GM19025 (cell line): ENCODE data around the gene ADORA2B.
"Not testable (repeated sequence)": the region's sequence is repeated elsewhere in the genome, so short reads cannot be mapped to it uniquely, and the experiment has no call there.

ENCODE experiments used
- ATAC-seq: cut with Tn5 transposase; IDR thresholded peaks from one replicate; pipeline ENCODE4 v1.9.1; 2021; ENCODE audit warnings: mild to moderate bottlenecking, low read depth, moderate library complexity; ENCODE audit not compliant: unreplicated experiment

The ADORA2B gene

DNA sequence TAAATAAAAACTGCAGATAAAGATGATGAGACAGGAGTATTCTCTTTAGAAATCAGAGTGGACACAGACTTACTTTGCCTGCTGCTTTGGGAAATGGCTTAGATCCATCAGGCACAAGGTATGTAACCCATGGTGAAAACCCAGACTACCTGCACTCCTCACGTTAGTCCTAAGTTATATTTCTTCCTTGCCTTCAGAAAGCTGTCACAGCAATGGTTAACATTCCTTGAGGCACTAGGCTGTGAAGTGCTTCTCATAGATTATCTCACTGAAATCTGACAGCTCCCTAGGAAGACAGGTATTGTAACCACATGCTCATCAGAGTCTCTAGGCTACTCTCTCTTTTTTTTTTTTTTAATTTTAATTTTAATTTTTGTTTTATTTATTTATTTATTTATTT, 33.7 kb downstream of the ADORA2B start:
- no peak for ATAC-seq

DNA sequence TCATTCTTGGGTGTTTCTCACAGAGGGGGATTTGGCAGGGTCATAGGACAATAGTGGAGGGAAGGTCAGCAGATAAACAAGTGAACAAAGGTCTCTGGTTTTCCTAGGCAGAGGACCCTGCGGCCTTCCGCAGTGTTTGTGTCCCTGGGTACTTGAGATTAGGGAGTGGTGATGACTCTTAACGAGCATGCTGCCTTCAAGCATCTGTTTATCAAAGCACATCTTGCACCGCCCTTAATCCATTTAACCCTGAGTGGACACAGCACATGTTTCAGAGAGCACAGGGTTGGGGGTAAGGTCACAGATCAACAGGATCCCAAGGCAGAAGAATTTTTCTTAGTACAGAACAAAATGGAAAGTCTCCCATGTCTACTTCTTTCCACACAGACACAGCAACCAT, 34.1 kb downstream of the ADORA2B start:
- ATAC-seq = not testable (repeated sequence)

DNA sequence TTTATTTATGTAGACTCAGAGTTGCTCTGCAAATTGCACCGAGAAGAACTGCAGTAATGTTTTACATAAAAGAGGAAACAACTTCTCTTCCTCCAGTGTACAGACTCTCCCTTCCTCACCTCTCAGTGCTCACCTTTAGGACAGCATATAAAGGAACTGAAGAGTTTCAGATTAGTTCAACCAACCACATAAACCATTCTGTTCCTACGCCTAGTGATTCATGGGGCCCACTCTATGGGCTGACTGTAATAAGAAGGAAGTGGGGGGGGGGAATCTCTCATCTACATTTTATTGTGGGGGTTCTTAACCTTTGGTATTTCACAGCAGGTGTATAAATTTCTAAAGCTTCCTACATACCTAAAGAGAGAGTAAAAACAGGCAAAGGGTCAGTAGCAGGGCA, 36.3 kb downstream of the ADORA2B start:
- ATAC-seq = no peak

DNA sequence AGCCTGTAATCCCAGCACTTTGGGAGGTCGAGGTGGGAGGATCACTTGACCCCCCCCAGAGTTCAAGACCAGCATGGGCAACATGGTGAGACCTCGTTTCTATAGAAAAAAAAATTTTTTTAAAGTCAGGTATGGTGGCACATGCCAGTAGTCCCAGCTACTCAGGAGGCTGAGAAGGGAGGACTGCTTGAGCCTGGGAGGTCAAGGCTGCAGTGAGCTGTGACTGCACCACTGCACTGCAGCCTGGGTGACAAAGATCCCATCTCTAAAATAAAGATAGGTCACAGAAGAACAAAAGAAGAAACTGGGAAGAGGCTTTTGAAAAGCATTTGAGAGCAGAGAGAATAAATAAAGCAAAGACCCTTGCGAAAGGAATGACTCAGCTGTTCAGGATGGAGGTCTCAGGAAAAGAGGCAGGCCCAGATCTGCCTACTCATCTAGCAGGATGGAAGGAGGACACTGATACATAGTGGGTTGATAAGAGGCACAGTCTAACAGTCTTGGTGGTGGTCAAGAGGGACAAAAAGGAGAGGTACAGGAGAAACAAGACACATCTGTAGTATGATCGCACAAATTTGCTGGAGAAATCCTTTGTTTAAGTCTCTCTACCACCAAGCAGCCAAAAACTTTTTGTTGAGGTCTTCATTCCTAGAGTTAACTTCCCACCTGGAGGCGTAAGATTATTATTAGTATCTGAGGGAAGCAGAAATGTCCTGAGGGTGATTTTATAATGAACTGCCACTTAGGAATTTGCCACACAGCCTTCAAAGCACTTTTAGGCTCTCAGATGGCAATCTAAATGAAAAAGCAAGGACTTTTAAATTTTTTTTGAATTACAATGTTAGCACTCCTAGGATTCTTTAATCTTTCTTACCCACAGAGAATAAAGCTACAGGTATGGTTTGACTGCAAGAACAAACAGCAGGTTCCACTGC, 37.0 kb downstream of the ADORA2B start:
- ATAC-seq = no peak

DNA sequence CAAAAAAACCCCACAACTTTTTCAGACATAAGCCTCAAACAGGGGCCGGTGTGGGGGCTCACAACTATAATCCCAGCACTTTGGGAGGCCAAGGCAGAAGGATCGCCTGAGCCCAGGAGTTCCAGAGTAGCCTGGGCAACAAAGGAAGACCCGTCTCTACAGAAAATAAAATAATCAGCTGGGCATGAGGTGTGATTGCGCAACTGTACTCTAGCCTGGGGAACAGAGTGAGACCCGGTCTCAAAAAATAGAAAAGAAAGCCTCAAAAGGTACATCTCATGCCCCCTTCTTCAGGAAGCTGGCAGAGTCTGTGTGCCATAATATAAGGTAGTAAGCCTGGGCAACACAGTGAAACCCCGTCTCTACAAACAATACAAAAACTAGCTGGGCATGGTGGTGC, 51.4 kb downstream of the ADORA2B start:
- no peak for ATAC-seq

DNA sequence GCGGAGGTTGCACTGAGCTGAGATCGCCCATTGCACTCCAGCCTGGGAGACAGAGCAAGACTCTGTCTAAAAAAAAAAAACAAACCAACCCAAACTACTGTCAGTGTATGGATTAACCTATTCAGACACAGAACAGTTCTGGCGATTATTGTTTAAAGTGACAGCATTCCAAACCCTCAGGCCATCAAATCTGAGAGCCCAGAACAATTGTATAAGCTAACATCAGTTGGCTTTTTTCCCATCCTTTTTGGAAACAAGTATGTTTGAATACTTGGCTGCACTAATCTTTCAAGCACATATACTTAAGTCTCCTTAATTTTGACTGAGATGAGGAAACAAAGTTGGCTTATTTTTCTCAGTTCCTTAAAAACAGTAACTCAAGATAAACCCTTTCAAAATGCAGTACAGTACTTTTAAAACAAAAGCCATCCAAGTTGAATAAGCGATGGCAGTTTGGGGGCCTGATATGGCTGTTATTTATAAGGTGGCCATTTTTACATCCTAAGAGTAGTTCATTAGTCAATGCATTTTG, 53.2 kb downstream of the ADORA2B start:
- no peak for ATAC-seq

DNA sequence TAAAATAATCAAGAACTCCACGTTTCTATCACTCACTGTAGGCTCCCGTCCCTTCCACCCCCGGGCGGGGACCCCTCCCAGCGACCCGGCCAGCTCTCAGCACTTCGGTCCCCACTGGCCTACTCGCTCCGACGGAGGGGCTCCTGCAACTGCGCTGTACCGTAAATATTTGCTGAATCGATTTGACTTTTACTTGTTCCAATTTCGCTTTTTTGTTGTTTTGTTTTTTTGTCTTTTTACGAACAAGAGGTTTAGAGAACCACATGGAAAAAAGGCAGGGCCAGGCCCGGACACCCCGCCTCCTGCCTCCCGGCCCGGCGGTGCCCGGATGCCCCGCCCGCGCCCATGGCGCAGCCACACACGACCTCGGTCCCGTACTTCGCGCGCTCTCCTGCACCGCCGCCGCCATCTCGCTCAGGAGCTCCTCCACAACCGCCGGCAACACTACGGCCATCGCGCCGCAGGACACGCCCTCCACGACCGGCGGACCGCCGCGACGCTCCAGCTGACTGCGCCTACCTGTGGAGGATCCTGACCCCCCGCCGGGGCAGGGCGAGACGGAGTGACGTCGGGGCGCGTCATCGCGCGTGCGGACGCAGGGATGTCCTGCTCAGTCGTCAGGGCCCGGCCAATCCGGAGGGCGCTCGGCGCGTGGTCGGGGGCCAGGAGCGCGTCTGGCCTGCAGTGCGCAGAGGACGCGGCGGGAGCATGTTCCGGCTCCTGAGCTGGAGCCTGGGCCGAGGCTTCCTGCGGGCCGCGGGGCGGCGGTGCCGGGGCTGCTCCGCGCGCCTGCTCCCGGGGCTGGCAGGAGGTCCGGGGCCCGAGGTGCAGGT, 54.4 kb downstream of the ADORA2B start, which contains the start of the genes TTC19 and ZSWIM7:
TTC19 (plus strand) TSS at position 684 of the 833 bp plus-strand sequence; CDS start at position 709, 25 bp downstream.
ZSWIM7 (minus strand) TSS at position 564 of the 833 bp plus-strand sequence; CDS start at position 454, 110 bp downstream.
- ATAC-seq = peak; percentile 94

DNA sequence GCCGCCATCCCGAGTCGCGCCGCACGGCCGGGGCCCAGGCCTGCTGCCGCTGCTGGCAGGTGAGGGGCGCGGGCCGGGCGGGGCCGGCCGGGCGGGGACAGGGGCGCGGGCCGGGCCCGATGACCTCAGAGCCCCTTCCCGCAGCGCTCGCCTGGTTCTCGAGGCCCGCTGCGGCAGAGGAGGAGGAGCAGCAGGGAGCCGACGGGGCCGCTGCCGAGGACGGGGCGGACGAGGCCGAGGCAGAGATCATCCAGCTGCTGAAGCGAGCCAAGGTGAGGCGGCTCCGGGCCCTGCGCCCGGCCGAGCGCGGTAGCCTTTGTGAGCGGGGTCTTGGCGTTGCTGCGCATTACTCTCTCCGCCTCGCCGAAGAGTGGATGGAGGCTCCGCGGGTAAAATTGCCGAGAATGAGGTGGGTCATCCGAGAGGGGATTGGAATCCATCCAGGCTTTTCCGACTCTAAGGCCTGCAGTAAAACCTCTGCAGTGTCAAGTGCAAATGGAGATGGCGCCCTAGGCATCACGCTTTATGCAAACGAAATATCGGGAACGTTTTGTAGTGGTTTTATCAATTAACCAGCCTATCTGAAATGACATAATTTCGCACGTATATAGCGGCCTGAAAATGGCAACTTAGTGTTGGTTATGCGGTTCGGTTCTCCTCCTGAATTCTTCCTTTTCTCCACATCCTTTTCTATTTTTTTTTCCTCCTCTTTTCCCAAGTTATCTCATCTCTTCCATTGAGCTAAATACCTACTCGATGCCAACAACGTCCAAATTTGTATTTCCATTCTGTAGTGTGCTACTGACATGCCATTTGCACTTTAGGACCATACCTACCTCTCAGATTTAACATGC, 55.3 kb downstream of the ADORA2B start:
- ATAC-seq = peak; percentile 41

DNA sequence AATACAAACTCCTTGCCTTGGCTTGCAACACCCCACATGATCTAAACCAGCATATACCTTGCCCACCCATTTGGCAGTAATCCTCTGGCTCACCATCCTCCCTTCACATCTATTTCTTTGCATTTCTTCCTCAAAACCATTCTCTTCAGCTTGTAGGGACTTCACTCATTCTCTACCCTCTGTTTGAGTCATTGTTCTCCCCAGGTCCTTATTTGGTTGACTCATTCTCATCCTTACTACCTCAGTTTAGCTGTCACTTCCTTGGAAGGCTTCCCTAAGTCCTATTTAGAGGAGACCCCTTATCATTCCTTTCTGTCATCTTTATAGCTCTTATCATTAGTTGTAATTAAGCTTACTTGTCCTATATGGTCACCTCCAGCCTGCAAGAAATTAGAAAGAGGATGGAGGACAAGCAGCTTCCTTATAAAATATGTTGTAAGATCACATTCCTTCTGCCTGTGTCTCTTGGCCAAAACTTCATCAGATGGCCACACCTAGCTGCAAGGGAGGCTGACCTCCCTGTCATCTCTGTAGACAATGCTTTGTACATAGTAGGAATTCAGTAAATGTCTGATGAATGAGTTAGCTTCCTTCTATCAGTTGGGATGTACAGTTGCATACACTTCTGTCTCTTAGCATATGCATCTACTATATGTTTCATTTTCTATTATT, 56.4 kb downstream of the ADORA2B start:
- ATAC-seq = no peak

DNA sequence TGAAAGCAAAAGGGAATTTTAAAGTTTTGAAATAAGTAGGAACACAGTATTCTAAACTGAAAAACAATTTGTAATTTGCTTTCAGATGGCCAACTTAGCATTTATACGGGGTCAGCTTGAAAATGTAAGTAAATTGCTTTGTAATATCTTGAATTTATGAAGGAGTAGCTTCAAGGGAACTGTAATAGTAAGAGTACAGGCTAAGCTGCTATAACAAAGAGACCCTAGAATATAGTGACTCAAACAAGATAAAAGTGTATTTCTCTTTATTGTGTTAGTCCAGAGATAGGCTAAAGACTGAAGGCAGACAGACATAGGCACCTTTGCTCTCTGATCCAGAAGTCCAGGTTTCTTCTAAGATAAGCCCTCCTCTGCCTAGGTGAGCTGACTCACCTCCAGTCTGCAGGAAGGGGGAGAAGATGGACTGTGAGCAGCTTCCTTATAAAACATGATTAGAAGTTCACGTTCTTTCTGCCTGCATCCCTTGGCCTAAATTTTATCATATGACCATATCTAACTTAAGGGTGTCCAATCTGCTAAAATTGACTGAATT, 57.9 kb downstream of the ADORA2B start:
- ATAC-seq = no peak

DNA sequence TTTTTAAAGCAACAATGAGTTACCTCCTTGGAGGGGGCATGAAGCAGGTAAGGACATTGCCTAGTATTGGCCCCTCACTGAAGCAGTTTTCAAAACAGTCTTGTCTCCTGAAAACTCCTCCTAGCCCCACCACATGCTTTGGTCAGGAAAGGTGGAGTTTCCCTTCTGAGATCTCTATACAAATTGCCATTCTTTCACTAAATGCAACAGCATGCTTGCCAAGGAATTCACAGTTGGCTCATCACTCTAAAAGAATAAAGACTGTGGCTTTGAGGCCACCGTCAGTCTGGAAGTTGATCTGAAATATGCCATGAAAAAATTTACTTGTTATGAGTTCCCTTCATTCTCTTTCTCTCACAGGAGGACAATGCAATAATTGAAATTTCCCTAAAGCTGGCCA, 58.9 kb downstream of the ADORA2B start:
- ATAC-seq = no peak

DNA sequence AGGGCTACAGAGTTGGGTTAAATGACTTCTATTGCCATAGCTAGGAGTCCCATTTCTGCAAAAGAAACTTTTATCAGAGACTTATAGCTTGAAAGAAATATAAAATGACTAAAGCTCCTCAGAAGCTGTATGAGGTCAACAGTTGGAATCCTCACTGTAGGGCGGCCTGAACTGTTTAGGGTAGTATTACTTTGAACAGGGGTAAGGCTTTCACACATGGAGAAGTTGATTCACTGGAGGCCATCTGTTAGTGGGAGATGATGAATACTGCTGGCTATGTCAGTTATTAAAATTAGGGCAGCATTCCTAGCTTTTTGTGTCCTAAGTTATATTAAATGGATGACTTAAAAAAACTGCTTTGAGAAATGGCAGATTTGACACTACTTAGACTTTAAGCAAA, 60.7 kb downstream of the ADORA2B start:
- ATAC-seq = no peak

DNA sequence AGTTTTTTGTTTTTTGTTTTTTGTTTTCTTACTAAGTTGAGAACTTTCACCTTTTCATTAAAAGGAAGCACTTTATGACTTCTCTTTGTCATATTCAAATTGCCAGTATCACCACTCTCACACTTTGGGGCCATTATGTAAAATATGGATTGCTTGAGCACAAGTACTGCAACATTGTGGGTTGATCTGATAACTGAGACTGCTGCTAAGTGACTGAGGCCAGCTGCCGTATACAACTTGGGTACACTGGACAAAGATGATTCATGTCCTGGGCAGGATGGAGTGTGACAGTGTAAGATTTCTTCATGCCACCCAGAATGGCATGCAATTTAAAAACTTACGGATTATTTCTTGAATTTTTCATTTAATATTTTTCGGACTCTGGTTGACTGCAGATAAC, 62.5 kb downstream of the ADORA2B start:
- no peak for ATAC-seq

DNA sequence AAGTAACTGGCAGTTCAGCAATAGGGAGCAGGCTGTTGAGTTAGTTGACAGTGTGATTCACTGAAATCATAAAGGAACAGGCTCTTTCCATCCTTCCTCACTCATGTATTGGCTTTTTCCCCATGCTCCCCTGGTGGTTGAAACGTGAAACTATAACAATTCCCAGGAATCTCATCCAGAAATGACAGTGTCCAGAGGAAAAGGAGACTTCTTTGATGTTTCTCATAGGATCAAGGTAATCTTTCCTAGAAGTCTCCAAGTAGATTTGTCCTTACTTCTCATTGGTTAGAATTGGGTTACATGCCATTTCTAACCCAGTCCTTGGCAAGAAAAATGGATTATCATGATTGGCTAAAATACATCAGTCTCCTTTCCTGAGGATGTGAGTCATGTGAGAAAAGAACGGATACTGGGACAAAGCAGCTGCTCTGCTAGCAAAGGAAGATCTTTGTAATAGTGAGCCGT, 69.0 kb downstream of the ADORA2B start:
- ATAC-seq = no peak

DNA sequence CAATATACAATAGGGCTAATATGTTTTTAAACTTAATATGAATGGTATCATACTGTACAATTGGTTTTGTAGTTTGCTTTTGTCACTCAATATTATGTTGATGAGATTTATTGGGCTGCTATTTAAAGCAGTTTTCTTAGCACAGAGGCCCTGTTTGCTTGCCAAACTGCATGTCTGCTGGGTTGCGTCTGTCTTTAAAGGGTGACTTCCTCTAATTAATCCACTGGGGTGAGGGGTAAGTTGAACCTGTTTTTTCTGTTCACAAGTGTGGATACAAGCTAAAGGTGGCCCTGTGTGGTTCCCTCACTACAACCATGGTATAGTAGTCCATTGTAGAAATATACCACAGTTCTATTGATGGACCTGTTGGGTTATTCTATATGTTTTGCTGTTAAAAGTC, 74.4 kb downstream of the ADORA2B start:
- no peak for ATAC-seq

DNA sequence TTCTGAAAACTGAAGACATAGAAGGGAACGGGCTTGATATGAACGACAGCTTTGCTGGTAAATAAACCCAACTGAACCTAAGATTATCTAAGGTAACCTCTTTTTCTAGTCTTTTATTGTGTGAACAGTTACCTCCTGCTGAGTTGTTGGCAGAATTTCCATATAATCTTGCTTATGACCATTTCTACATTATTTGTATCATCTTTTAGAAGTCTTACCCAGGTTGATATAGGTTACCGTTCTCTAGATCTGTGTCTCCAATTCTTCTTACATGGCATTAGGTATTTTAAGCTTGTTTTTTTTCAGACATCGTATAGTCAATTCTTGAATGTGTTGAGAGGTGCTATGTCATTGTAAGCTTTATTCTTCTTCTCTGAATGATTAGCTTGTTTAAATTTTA, 79.0 kb downstream of the ADORA2B start:
- no peak for ATAC-seq

DNA sequence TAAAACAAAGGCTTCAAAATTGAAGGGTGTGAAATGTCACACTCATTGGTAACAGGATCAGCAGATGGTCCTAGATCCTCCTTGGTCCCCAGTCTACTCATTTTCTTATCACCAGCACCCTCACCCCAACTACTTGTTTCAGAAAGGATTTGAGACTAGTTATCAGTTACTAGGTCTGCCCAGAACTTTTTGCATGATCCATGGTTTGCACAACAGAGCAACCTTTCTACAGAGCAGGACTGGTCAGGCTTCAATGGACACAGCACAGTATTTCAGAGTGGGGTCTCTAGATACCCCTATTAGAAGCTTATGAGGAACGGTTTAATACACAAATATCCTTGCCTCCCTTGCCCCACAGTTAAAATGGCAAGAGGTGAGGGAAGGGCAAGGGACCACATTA, 80.3 kb downstream of the ADORA2B start:
- no peak for ATAC-seq
